Measurements from ENCODE around the gene TBX18.

DNA sequence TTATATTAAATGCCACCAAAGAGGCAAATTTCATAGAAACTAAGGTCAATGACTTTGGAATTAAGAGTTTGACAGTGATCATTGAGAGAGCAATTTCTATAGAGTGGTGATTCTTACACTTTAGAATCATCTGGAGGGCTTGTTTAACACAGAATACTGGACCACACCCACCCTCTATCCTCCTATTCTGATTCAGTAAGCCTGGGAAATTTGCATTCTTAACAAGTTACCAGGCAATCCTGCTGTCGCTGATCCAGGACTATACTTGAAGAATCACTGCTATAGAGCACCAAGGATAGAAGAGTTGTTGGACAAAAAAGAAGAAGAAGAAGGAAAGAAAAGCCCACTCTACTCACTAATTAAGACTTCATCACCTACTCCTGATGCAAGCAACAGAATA lies 21.3 kb upstream of the TBX18 start:
- TF ChIP-seq, protein P1, sequence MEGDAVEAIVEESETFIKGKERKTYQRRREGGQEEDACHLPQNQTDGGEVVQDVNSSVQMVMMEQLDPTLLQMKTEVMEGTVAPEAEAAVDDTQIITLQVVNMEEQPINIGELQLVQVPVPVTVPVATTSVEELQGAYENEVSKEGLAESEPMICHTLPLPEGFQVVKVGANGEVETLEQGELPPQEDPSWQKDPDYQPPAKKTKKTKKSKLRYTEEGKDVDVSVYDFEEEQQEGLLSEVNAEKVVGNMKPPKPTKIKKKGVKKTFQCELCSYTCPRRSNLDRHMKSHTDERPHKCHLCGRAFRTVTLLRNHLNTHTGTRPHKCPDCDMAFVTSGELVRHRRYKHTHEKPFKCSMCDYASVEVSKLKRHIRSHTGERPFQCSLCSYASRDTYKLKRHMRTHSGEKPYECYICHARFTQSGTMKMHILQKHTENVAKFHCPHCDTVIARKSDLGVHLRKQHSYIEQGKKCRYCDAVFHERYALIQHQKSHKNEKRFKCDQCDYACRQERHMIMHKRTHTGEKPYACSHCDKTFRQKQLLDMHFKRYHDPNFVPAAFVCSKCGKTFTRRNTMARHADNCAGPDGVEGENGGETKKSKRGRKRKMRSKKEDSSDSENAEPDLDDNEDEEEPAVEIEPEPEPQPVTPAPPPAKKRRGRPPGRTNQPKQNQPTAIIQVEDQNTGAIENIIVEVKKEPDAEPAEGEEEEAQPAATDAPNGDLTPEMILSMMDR (IDR thresholded peaks at IDR 0.05), result no peak
- TF ChIP-seq POLR2A (IDR thresholded peaks at IDR 0.05), result no peak

Data from adrenal gland (tissue), 5 donors.